GM06990 (cell line): ENCODE data around the gene TOR4A.

ENCODE experiments used
- DNase-seq: peaks from one replicate; pipeline ENCODE4 v3.0.0-alpha.2; 2011; ENCODE audit not compliant: insufficient read length; ENCODE audit errors: extremely low read depth
- H3K27me3 ChIP-seq: replicated peaks from 2 replicates; pipeline ENCODE4 v1.6.0; 2011; ENCODE audit warnings: low read length; ENCODE audit not compliant: control insufficient read depth, insufficient read depth
- H3K36me3 ChIP-seq: 2 replicates; pipeline ENCODE4 v1.5.1; 2011; ENCODE audit warnings: low read length; ENCODE audit not compliant: control insufficient read depth, insufficient read depth
- H3K4me3 ChIP-seq: replicated peaks from 2 replicates; pipeline ENCODE4 v1.5.1; 2011; ENCODE audit warnings: low read depth, mild to moderate bottlenecking, control low read depth, low read length
- CTCF ChIP-seq: IDR thresholded peaks from 2 replicates; pipeline ENCODE4 v1.5.1; 2011; ENCODE audit warnings: low read length, control low read depth, mild to moderate bottlenecking, inconsistent platforms; ENCODE audit not compliant: insufficient read depth, poor library complexity, severe bottlenecking

TOR4A gene

GRCh38 chr9:137269231-137269772 is 8.2 kb upstream of the TOR4A start:
- TF ChIP-seq CTCF: no peak
- Histone ChIP-seq H3K4me3 (peak overlapping the region; percentile 48), H3K27me3 (no peaks in the 10 kb centered on the region), H3K36me3 (peaks cover 34% of the 10 kb centered on the region)
- peak; percentile 37 for DNase-seq

GRCh38 chr9:137270929-137271695 is 6.4 kb upstream of the TOR4A start:
- H3K4me3 ChIP-seq: no peak overlapping the region
- no peaks in the 10 kb centered on the region for H3K27me3 ChIP-seq
- no peak for DNase-seq
- TF ChIP-seq CTCF: no peak
- peaks cover 27% of the 10 kb centered on the region for H3K36me3 ChIP-seq

GRCh38 chr9:137271696-137272076 is 5.8 kb upstream of the TOR4A start:
- H3K4me3 ChIP-seq: no peak overlapping the region
- TF ChIP-seq CTCF: no peak
- H3K36me3 ChIP-seq: peaks cover 24% of the 10 kb centered on the region
- H3K27me3 ChIP-seq: no peaks in the 10 kb centered on the region
- no peak for DNase-seq

- Histone ChIP-seq H3K27me3 (no peaks in the 10 kb centered on the region), H3K36me3 (peaks cover 21% of the 10 kb centered on the region), H3K4me3 (no peak overlapping the region)
- DNase-seq: no peak
- TF ChIP-seq CTCF: no peak
Measured at GRCh38 chr9:137272241-137273094, 5.1 kb upstream of the TOR4A start.

- Histone ChIP-seq H3K4me3 (no peak overlapping the region), H3K36me3 (peaks cover 18% of the 10 kb centered on the region), H3K27me3 (no peaks in the 10 kb centered on the region)
- TF ChIP-seq CTCF: no peak
- no peak for DNase-seq
Measured at GRCh38 chr9:137273095-137273490, 4.4 kb upstream of the TOR4A start.
